HG03354 (cell line): ENCODE data around the gene FARP1.
"Not testable (repeated sequence)": the region's sequence is repeated elsewhere in the genome, so short reads cannot be mapped to it uniquely, and the experiment has no call there.

Experiments
- ATAC-seq: cut with Tn5 transposase; IDR thresholded peaks from one replicate; pipeline ENCODE4 v1.9.1; 2021; ENCODE audit warnings: mild to moderate bottlenecking; ENCODE audit not compliant: unreplicated experiment, poor library complexity, severe bottlenecking

Gene FARP1

DNA sequence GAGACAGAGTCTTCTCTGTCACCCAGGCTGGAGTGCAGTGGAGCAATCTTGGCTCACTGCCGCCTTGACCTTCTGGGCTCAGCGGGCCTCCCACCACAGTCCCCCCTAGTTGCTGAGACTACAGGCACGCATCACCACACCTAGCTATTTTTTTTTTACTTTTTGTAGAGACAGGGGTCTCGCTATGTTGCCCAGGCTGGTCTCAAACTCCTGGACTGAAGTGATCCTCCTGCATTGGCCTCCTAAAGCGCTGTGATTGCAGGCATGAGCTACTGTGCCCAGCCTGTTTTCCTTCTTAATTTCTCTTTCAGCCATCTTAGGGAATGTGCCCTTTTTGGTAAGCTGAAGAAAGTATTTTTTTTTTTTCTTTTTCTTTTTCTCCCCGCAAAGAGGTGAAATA is 76.8 kb downstream of the FARP1 start:
- no peak for ATAC-seq

DNA sequence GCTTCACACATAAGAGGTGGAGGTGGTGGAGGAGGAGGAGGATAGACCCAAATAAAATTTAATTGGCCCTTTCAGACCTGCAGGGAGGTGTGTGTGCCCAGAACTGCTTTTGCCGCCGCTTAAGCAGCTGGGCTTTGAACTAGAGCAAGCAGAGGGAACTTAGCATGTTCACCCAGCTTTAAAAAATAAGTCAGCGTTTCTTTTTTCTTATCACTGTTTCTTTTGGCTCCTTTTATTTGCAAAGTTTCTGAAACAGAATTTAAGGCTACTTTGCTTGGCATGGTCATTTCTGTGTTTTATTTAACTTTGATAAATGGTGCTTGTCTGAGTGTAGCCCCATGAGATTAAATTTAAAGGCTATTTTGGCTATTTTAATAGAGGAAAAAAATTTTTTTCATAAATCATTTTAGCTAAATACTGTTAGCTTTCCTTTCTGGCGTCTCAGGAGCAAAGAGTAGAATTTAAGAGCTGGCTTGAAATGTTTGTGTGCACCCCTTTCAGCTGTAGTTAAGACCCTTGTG is 77.4 kb downstream of the FARP1 start:
- ATAC-seq, result no peak

DNA sequence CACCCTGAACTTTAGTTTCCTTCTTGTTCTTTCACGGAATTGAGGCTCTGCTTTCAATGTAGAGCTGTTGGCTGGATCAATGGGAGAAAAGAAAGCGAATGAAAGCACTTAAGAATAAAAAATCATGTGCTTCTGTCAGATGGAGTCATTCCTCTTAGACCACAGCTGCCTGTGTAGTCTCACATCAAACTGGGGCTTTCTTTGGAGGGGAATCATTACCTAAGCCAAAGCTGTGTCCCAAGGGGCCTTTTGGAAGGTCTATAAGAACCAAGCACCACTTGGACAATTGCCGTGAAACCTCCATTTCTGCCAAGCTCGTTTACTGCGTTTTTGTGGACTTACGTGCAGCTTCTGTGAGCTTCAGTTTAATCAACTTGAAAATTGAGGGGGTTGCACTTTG is 78.3 kb downstream of the FARP1 start:
- ATAC-seq, result no peak

DNA sequence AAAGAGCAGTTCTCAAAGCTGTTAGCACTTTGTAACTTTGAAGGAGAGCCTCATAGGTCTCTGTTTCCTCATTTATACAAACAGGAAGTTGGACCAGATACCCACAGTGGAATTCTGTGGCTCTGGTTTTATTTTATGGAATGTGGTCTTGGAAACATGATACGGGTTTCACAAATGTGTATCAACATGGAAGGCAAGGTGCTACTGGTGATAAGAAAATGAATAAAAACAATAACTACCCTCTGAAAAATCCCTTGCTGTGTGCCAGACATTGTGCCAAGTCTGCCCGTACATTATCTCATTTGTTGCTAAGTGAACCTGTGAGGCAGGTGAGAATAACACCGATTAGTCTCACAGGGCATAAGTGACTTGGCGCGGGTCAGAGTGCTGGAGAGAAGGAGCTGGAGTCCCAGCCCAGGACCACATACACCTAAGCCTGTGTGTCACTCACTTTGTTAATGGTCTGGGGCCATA is 79.2 kb downstream of the FARP1 start:
- ATAC-seq, result no peak

DNA sequence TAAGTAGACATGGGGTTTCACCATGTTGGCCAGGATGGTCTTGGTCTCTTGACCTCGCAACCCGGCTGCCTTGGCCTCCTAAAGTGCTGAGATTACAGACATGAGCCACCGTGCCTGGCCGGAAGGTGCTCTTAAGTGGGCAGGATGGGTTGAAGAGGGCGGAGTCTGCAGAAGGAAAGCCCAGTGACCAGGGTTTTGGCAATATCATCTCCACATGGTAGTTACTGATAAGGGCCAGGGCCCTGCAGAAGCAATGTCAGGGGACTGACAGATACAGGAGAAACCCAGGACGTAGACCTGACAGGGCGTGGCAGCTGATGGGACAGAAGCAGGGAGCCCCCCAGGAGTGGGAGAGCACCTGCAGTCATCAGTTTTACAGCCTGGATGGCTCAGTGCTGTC is 79.9 kb downstream of the FARP1 start:
- ATAC-seq, result no peak

DNA sequence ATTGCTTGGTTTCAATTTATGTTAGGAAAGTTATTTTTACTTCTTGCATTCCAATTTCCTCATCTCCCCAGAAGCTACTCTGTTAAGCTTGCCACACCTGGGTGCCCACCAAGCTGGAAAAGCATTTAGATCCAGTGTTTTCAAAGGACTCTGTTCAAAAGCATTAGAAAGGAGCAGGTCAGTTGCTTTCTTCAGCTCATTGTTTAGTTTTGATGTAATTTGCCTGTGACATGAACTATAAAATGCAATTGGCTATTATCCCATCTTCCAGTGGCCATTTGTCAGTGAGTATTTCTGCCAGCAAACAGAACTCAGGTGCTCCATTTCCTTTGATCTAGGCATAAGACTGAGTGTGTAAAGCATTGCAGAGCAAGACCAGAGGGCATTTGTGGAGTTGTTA is 80.8 kb downstream of the FARP1 start:
- no peak for ATAC-seq

DNA sequence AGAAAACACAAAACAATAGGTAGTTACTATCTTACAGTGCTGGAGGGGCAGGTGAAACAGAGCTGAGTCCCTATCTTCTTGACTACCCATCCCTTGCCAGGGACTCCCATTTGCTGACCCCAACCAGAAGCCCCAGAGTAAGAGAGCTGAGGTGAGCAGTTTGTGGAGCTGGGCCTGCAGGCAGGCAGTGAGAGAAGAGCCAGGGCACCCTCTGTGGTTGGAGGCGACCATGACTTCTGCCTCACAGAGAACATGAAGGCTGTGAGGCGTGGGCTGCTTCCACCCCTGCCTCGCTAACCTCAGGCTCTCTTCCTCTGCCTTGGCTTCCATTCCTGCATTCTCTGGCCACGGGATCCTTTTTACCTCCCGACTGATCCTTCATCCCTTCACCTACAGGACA is 81.7 kb downstream of the FARP1 start:
- no peak for ATAC-seq

DNA sequence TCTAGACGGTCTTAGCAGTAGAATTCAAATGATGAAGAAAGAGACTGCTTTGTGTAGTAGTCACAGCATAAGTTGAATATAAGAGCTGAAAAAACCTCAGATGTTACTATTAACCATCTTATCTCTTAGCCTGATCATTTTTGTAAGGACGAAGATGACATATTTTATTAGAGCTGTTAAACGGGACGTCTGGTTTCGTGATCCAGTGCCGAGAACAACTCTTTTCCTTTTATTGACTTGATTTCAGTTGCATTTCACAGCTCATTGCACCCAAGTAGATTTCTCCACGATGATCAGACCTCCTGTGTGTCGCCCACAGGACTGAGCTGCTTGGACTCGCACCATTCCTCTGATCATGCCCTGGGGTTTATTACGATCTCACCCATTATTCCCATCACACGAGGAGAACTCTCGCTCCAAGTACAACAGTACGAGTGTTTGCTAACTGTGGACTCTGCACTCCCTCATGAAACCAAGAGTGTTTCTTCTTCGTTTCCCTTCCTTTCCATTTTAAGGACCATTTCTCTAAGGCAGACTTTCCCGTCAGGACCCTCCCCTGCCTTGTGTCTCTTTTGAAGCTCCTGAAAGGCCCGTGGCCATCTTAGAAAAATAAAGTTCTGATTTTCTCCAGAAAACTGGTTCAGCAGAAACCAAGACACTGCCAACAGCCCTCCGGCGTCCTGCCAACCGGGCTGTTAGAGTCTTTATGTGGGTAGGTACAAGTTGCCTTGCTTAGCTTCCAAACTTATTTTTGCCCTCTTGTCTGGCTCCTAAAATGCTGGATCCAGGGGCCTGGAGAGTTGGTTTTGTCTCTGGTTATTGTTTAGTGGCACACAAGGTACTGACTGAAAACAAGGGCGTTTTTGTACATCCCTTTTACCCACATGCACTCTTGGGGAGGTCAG is 82.4 kb downstream of the FARP1 start:
- ATAC-seq, result no peak

DNA sequence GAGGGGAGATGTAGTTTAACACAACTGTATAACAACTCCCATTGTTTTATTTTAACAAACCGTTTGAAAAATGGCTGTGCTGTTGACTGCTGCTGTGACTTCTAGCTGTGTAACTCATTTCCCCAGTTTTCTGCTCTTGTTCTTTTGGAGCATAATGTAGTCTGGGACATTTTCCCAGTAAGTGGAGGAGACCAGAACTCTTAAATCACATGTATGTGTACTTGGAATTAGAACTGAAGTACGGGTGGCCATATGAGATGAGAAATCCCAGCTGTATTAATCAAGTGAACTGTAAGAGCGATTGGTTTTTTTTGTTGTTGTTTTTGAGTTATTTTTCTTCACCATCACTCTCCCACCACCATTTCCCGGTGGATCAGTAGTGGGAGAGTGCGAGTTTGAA is 83.6 kb downstream of the FARP1 start:
- ATAC-seq, result no peak

DNA sequence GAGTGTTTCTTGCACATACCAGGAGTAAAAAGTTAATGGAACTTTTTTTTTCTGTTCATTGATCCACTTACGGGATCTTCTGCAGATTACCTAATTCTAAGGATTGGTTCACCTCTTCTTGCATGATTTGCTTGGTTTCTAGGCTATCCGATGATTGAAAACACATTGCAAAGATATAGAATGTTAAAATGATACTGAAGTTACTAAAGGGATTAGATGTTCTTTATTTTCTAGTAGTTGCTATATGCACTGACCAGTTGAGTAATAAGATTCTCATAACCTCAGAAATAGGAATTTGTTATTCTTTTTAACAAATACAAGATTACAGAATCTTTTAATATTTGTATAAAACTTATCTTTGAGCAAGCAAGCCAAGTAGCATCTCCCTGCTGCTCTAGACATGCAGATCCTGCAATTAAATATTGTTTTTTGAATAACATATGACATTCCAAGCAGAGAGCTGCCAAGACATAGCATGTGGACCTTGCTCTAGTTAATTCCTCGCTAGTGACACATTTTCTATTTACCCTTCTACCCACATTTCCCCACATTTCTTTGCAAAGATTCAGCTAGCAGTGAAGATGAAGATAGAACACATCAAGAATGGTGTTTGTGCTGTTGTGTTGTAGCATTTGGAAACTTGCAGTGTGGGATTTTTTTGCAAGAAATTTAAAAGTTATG is 85.9 kb downstream of the FARP1 start:
- no peak for ATAC-seq

DNA sequence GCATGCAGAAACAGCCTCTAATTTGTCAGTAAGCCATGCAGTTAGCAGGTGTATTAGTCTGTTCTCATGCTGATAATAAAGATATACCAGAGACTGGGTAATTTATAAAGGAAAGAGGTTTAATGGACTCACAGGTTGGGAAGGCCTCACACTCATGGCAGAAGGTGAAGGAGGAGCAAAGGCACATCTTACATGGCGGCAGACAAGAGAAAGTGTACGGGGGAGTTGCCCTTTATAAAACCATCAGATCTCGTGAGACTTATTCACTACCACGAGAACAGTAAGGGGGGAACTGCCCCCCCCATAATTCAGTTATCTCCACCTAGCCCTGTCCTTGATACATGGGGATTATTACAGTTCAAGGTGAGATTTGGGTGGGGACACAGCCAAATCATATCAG is 87.9 kb downstream of the FARP1 start:
- ATAC-seq, result not testable (repeated sequence)

DNA sequence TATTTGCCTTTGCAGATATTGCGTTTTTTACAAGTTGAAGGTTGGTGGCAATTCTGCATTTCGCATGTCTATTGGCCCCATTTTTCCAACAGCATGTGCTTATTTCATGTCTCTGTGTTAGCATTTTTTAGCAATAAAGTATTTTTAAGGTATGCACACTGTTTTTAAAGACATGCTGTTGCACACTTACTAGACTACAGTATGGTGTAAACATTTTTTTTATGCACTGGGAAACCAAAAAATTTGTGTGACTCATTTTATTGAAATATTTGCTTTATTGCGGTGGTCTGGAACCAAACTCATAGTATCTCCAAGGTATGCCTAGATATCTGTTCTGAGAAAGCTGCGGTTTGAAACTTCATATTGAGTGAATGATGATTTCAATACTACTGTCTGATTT is 89.6 kb downstream of the FARP1 start:
- no peak for ATAC-seq

DNA sequence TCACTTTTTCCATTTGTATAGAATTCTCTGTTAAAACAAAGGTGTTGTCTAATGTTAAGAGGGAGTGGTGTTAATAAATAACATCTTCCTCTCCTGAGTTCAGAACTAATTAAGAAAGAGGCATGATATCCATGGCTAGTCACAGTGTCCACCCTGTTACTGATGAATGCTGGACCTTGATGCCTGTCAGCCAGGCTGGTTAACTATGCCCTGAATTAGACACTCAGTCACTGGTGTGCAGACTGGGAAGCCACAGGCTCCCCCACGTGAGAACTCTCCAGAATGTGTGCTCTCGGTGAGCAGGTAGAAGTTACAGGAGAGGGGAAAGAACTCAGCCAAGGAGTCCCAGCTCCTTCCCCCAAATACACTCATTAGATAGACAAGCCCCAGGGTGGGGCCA is 90.2 kb downstream of the FARP1 start:
- no peak for ATAC-seq

DNA sequence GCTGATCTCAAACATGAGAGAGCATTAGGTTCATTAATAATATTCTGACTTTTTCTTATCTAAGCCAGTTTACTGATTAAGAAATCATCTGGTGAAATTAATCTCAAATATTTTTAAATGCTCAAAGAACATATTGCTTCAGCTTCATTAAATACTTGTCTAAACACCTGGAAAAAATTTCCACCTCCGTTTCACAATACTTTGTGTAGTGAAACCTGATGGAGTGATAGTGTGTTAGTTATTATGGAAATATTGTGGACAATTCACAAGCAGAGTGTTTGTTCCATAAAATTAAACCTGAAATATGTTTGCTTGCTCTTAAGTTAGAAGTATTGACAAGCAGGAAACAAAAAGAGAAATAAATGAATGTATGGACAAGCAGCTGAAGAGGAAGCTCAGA is 91.5 kb downstream of the FARP1 start:
- no peak for ATAC-seq

DNA sequence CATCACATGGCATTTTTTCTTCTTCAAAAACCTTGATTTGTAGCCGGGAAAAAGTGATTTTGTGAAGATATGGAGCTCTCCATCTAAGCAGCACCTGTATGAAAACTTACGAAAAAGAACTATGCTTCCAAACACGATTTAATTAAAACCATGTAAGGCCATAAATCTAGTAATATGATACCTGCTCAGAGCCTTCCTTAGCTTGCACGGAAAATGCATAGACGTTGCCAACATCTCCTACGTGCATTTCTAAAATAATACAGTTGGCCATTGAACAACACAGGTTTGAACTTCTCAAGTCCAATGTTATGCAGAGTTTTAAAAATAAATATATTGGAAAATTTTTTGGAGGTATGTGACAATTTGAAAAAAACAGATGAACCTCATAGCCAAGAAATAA is 93.3 kb downstream of the FARP1 start:
- no peak for ATAC-seq

DNA sequence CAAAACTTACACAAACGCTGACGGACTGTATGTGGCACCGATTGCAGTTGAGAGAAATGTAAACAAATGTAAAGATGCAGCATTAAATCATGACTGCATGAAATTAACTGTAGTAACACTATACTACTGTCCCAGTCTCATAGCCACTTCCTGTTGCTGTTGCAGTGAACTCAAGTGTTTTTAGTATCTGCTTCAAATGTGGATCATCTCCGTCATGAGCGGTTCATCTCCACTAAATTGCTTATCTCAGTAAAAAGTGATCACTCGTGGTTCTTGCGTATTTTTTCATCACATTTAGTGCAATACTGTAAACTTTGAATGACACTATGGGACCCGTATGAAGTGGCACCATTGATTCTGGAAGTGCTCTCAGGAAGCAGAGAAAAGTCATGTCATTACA is 94.4 kb downstream of the FARP1 start:
- no peak for ATAC-seq

DNA sequence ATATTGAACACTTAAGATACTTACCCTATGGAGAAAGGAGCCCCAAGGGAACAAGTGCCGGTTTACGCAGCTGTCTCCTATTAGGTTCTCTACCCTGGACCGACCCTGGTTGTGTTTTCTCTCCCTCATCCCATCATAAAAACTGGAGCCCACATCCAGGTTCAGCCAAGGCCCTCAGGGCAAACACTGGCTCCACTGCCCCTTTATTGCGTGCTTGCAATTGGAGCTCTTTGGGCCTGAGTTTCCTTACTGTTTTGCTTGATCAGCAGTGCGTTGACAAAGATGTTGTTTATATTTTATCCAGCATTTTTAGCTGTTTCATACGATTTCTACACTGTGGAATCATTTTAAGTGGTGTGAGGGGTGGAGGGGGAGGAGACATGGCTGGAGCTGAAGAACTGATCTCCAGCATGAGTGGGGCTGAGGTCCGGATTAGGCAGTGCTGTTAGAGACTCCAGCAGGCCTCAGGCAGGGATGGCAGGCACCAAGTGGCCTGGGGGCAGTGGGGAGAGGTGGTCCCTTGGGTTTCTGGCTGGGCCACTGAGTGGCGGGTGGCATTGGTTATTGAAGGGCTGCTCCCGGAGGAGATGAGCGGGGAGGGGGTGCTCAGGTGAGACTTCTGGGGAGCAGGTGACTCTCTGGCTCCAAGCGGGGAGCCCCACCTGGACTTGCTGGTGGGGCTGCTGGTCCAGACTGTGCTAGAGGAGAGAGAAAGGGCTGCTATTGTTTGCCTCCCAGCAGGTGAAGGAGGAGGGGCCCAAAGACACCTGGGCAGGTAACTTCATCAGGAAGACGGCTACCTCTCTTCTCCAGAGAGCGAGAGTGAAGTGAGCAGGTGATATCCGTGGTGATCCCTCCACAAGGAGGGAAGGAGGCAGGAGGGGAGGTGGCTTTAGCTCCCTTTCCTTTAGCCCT is 96.5 kb downstream of the FARP1 start:
- no peak for ATAC-seq

DNA sequence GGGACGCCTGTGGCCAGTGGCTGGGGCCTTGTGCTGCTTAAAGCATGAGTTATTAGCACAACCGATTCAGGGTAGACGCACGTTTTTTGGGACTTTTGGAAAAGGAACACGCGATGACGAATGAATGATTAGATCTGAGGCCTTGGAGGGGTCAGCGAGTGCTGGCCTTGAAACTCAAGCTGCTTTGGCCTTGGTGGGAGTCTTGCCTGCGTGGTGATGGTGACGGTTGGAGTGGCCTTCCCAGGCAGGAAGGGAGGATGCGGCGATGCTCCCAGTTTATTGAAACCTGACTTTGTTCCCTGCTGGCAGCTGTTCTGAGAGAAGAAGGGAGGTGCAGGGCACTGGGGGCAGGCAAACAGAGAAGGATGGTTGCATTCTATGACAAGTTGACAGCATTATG is 97.2 kb downstream of the FARP1 start:
- no peak for ATAC-seq

DNA sequence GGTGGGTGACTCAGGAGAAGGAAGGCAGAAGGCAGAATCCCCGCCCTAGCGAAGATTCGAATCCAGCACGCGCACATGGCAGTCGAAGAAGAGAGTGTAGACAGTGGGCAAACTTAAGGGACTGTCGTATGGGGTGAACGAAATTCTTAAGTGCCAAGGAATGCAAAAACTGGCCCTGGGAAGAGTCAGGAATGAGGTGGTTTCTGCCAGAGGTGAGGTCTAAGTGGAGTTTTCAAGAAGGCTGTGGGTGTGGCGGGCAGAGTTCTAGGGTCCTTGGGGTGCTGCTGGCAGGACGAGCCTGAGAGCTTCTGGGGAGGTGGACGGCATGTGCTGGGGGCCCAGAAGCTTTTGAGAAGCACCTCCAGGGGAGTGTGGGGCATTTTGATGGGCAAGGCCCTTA is 98.1 kb downstream of the FARP1 start:
- no peak for ATAC-seq

DNA sequence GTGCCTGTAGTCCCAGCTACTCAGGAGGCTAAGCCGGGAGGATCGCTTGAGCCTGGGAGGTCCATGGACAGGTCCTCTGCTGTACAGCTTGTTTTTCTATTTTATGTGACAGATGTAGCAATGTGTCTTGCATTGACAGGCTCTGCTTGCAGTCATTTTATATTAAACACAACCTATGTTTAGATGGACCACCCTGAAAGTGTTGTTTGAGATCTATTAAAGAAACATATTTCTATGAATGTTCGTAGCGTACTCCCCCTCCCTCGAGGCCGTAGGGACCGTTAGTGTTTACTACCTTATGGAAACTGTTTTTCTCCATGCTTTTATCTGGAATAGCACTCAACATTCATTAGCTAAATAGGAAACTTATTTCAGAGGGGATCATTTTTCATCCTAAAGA is 99.1 kb downstream of the FARP1 start:
- no peak for ATAC-seq
